Activated T-cell treated with anti-CD3 and anti-CD28 coated beads for 48 hours (primary cell): ENCODE data around the gene OR9Q1.

Experiments used
- DNase-seq: peaks from one replicate; pipeline ENCODE4 v3.0.0-alpha.2; 2020; ENCODE audit warnings: low read depth

OR9Q1 gene

GRCh38 chr11:58030653-58031052, 7.0 kb downstream of the OR9Q1 start, which contains the start of gene OR6Q1:
Gene OR6Q1, plus strand, starts transcription at chr11:58030953. Its CDS starts 0 bp downstream, at chr11:58030953.
- DNase-seq, result no peak

GRCh38 chr11:58034471-58034870, 10.8 kb downstream of the OR9Q1 start:
- no peak for DNase-seq

GRCh38 chr11:58039589-58039988, 15.9 kb downstream of the OR9Q1 start:
- no peak for DNase-seq

- DNase-seq, result no peak
Observed at GRCh38 chr11:58043379-58043778, 19.7 kb downstream of the OR9Q1 start.

- DNase-seq, result no peak
Observed at GRCh38 chr11:58046231-58046630, 22.6 kb downstream of the OR9Q1 start.

GRCh38 chr11:58047818-58048217, 24.1 kb downstream of the OR9Q1 start:
- no peak for DNase-seq

- no peak for DNase-seq
Observed at GRCh38 chr11:58055806-58056401, 32.2 kb downstream of the OR9Q1 start.

- no peak for DNase-seq
Observed at GRCh38 chr11:58057481-58057880, 33.8 kb downstream of the OR9Q1 start.

- DNase-seq, result no peak
Observed at GRCh38 chr11:58058276-58059006, 34.8 kb downstream of the OR9Q1 start.

- no peak for DNase-seq
Observed at GRCh38 chr11:58059007-58059350, 35.3 kb downstream of the OR9Q1 start.

GRCh38 chr11:58060535-58060934, 36.9 kb downstream of the OR9Q1 start:
- no peak for DNase-seq

- no peak for DNase-seq
Observed at GRCh38 chr11:58060939-58061672, 37.4 kb downstream of the OR9Q1 start.

- DNase-seq, result no peak
Observed at GRCh38 chr11:58061813-58062212, 38.1 kb downstream of the OR9Q1 start.

- DNase-seq, result no peak
Observed at GRCh38 chr11:58067685-58068084, 44.0 kb downstream of the OR9Q1 start.

GRCh38 chr11:58068655-58069054, 45.0 kb downstream of the OR9Q1 start:
- no peak for DNase-seq

- no peak for DNase-seq
Observed at GRCh38 chr11:58070585-58070984, 46.9 kb downstream of the OR9Q1 start.

- no peak for DNase-seq
Observed at GRCh38 chr11:58075781-58076180, 52.1 kb downstream of the OR9Q1 start.

- DNase-seq, result no peak
Observed at GRCh38 chr11:58086528-58086927, 62.8 kb downstream of the OR9Q1 start.

GRCh38 chr11:58097437-58097836, 73.8 kb downstream of the OR9Q1 start:
- no peak for DNase-seq

GRCh38 chr11:58121096-58121495, 97.4 kb downstream of the OR9Q1 start:
- no peak for DNase-seq

GRCh38 chr11:58125469-58125868, 101.8 kb downstream of the OR9Q1 start, which contains the start of gene OR9I1:
Gene OR9I1, minus strand, starts transcription at chr11:58125530. Its CDS starts 6,086 bp downstream, at chr11:58119444.
- no peak for DNase-seq

GRCh38 chr11:58127350-58127749, 103.7 kb downstream of the OR9Q1 start:
- DNase-seq, result no peak
